ENCODE results near the gene TPH1.

TPH1 gene

DNA sequence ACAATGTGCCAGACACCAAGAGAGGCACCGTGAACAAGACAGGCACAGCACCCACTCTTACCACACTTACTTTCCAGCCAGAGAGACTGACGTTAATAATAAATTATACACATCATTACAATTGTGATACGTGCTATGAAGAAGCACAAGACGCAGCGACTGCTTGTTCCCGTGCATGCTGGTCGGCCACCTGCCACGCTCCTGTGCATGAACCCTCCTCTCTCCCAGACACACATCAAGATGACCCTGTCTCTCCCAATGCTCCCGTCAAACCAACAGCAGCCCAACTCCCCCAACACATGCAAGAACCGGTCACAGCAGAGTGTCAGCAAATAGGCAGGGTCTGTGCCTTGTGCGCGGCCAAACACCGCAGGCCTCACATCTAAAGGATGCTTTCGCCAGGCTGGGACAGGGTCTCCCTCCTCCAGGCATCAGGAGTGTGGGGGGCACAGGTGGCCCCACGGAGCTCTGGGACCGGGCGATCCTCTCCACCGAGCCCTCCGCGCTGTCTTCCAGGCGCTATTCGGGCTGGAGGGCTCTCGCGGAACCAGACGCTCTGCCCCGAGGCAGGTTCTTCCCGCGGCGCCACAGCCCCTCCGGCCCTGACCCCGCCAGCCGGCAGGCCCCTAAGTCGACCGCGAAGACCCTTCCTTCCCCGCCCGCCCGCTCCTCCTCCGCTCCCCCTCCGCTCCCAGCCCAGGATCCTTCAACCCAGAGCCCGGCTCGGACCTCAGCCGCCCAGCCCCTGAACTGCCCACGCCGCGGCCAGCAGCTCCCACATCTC lies 33.8 kb downstream of the TPH1 start:
- Histone ChIP-seq H4K91ac (ENCODE audit: low read length) (no peak overlapping the region), H3K4me1 (ENCODE audit: control insufficient read depth, insufficient read depth, low read depth, low read length) (peaks cover 9% of the 10 kb centered on the region), H2BK12ac (ENCODE audit: low read length in 2 of 2) (peak overlapping the region in 1 of 2 experiments; percentile 34), H3K27ac (ENCODE audit: low read length, poor library complexity, severe bottlenecking) (peak overlapping the region; percentile 2), H3K18ac (ENCODE audit: low read depth in 1 of 2, low read length in 2 of 2) (peak overlapping the region; percentile 19 to 67), H3K4me3 (ENCODE audit: insufficient read depth in 1 of 2, low read depth in 1 of 2, low read length in 2 of 2) (peak overlapping the region; percentile 68 to 97), H2AFZ (ENCODE audit: low read depth, low read length) (peak overlapping the region; percentile 99), H4K8ac (ENCODE audit: low read length) (peak overlapping the region; percentile 85), H3K4me2 (ENCODE audit: low read length, poor library complexity, severe bottlenecking) (peak overlapping the region; percentile 67), H3K23ac (ENCODE audit: low read length in 2 of 2) (peak overlapping the region in 1 of 2 experiments; percentile 59), H2BK5ac (ENCODE audit: low read depth, low read length, poor library complexity, severe bottlenecking) (no peak overlapping the region), H3K36me3 (ENCODE audit: control insufficient read depth in 1 of 2, insufficient read depth in 2 of 2, low read depth in 1 of 2, low read length in 2 of 2) (no peaks in the 10 kb centered on the region), H3K9ac (ENCODE audit: low read length) (peak overlapping the region; percentile 92), H3K4ac (ENCODE audit: low read depth in 1 of 2, low read length in 2 of 2) (peak overlapping the region in 1 of 2 experiments; percentile 67), H3K14ac (ENCODE audit: low read length in 2 of 2) (peak overlapping the region in 1 of 2 experiments; percentile 94), H2AK5ac (ENCODE audit: low read length, severe bottlenecking) (no peak overlapping the region), H3K9me3 (ENCODE audit: control insufficient read depth, low read length) (no peaks in the 10 kb centered on the region), H3K79me1 (replicated peaks; ENCODE audit: low read length, poor library complexity, severe bottlenecking) (peaks cover 18% of the 10 kb centered on the region), H2BK120ac (ENCODE audit: low read depth, low read length) (no peak overlapping the region), H2BK15ac (ENCODE audit: low read depth, poor library complexity, severe bottlenecking) (peak overlapping the region; percentile 26), H3K27me3 (ENCODE audit: control insufficient read depth in 1 of 2, insufficient read depth in 1 of 2, low read length in 2 of 2) (peaks cover 0 to 4% of the 10 kb centered on the region in 2 experiments)
- WGBS, result 9% methylated on average over 40 of the region's 46 CpGs
- peak; percentile 39 for DNase-seq

DNA sequence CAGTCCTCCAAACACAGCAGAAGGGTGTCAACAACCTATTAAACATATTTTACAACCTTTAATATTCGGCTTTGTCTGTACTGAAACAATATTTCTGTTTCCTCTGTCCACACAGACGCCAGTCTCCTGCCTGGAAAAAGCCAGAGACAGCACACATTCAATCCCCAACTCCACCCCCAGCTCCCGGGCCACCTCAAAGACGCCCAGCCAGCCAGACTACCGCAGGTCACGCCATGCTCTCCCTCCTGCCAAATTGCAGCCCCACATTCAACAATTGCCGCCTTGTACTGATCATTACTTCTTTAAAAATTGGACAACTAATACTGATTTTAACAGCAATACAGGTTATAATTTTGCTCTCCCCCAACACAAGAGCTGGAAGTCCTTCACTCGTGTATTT lies 34.4 kb downstream of the TPH1 start:
- Histone ChIP-seq H2BK120ac (ENCODE audit: low read depth, low read length) (no peak overlapping the region), H2BK15ac (ENCODE audit: low read depth, poor library complexity, severe bottlenecking) (no peak overlapping the region), H3K36me3 (ENCODE audit: control insufficient read depth in 1 of 2, insufficient read depth in 2 of 2, low read depth in 1 of 2, low read length in 2 of 2) (no peaks in the 10 kb centered on the region), H2AK5ac (ENCODE audit: low read length, severe bottlenecking) (no peak overlapping the region), H3K14ac (ENCODE audit: low read length in 2 of 2) (no peak overlapping the region), H3K9ac (ENCODE audit: low read length) (no peak overlapping the region), H3K27ac (ENCODE audit: low read length, poor library complexity, severe bottlenecking) (no peak overlapping the region), H2BK5ac (ENCODE audit: low read depth, low read length, poor library complexity, severe bottlenecking) (no peak overlapping the region), H3K79me1 (replicated peaks; ENCODE audit: low read length, poor library complexity, severe bottlenecking) (peaks cover 18% of the 10 kb centered on the region), H3K18ac (ENCODE audit: low read depth in 1 of 2, low read length in 2 of 2) (no peak overlapping the region), H3K4me2 (ENCODE audit: low read length, poor library complexity, severe bottlenecking) (no peak overlapping the region), H3K9me3 (ENCODE audit: control insufficient read depth, low read length) (no peaks in the 10 kb centered on the region), H3K4me3 (ENCODE audit: insufficient read depth in 1 of 2, low read depth in 1 of 2, low read length in 2 of 2) (peak overlapping the region in 1 of 2 experiments; percentile 97), H3K27me3 (ENCODE audit: control insufficient read depth in 1 of 2, insufficient read depth in 1 of 2, low read length in 2 of 2) (peaks cover 0 to 4% of the 10 kb centered on the region in 2 experiments), H2AFZ (ENCODE audit: low read depth, low read length) (no peak overlapping the region), H3K4ac (ENCODE audit: low read depth in 1 of 2, low read length in 2 of 2) (no peak overlapping the region), H2BK12ac (ENCODE audit: low read length in 2 of 2) (no peak overlapping the region), H4K8ac (ENCODE audit: low read length) (no peak overlapping the region), H3K23ac (ENCODE audit: low read length in 2 of 2) (no peak overlapping the region), H3K4me1 (ENCODE audit: control insufficient read depth, insufficient read depth, low read depth, low read length) (peaks cover 9% of the 10 kb centered on the region), H4K91ac (ENCODE audit: low read length) (no peak overlapping the region)
- WGBS, result 89% methylated on average over 8 of the region's 8 CpGs
- no peak for DNase-seq

DNA sequence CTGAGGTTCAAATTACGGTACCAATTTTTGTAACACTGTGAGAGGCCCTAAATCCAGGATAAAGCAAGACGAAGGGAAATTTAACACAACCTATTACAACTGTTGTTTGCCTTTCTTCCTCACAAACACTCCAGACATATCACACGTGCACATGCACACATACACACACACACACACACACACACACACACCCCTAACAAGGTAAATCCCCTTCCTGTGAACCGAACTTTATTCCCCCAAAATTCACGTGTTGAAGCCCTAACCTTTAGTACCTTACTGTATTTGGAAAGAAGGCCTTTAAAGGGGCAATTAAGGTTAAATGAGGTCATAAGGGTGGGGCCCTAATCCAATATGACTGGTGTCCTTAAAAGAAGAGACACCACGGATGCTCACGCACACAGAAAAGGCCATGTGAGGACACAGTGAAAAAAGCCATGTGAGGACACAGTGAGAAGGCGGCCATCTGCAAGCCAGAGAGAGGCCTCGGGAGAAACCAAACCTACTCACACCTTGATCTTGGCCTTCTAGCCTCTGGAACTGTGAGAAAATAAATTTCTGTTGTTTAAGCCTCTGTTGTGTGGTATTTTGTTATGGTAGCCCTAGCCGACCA lies 35.0 kb downstream of the TPH1 start:
- 96% methylated on average over 6 of the region's 10 CpGs for WGBS
- Histone ChIP-seq H2BK5ac (ENCODE audit: low read depth, low read length, poor library complexity, severe bottlenecking) (no peak overlapping the region), H4K91ac (ENCODE audit: low read length) (no peak overlapping the region), H3K4me2 (ENCODE audit: low read length, poor library complexity, severe bottlenecking) (no peak overlapping the region), H3K36me3 (ENCODE audit: control insufficient read depth in 1 of 2, insufficient read depth in 2 of 2, low read depth in 1 of 2, low read length in 2 of 2) (peaks cover 0 to 4% of the 10 kb centered on the region in 2 experiments), H3K27me3 (ENCODE audit: control insufficient read depth in 1 of 2, insufficient read depth in 1 of 2, low read length in 2 of 2) (peaks cover 0 to 4% of the 10 kb centered on the region in 2 experiments), H3K4me1 (ENCODE audit: control insufficient read depth, insufficient read depth, low read depth, low read length) (peaks cover 9% of the 10 kb centered on the region), H3K14ac (ENCODE audit: low read length in 2 of 2) (no peak overlapping the region), H2BK120ac (ENCODE audit: low read depth, low read length) (no peak overlapping the region), H3K23ac (ENCODE audit: low read length in 2 of 2) (no peak overlapping the region), H3K9me3 (ENCODE audit: control insufficient read depth, low read length) (no peaks in the 10 kb centered on the region), H2BK15ac (ENCODE audit: low read depth, poor library complexity, severe bottlenecking) (no peak overlapping the region), H2AFZ (ENCODE audit: low read depth, low read length) (no peak overlapping the region), H3K4ac (ENCODE audit: low read depth in 1 of 2, low read length in 2 of 2) (no peak overlapping the region), H3K4me3 (ENCODE audit: insufficient read depth in 1 of 2, low read depth in 1 of 2, low read length in 2 of 2) (no peak overlapping the region), H2AK5ac (ENCODE audit: low read length, severe bottlenecking) (no peak overlapping the region), H2BK12ac (ENCODE audit: low read length in 2 of 2) (no peak overlapping the region), H3K9ac (ENCODE audit: low read length) (no peak overlapping the region), H3K18ac (ENCODE audit: low read depth in 1 of 2, low read length in 2 of 2) (no peak overlapping the region), H3K27ac (ENCODE audit: low read length, poor library complexity, severe bottlenecking) (no peak overlapping the region), H4K8ac (ENCODE audit: low read length) (no peak overlapping the region), H3K79me1 (replicated peaks; ENCODE audit: low read length, poor library complexity, severe bottlenecking) (peaks cover 18% of the 10 kb centered on the region)
- peak; percentile 6 for DNase-seq

DNA sequence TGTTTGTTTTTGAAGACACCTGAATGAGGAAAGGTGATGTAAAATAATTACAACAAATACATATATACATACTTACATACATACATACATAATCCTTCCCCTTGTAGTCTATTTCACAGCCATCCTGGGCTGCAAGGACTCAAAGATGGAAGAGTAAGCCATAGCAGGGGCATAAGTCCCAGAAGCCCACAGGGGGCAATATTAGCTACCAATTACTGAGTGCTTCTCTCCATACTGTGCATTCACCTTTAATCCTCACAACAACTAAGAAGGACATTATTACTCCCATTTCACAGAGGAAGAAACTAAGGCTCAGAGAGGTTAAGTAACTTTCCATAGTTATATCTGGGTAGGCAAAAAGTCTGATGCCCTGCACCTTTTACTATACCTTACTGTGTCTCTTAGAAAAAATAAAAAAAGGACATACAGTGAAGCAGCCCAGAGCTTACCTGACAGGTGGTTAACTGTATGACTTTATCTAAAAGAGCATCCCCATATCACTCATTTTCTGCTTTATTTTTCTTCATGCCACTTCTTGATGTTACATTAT lies 35.9 kb downstream of the TPH1 start:
- H3K4me1 ChIP-seq (ENCODE audit: control insufficient read depth, insufficient read depth, low read depth, low read length), result peaks cover 9% of the 10 kb centered on the region
- H2BK12ac ChIP-seq (ENCODE audit: low read length in 2 of 2), result no peak overlapping the region
- DNase-seq, result no peak
- H3K79me1 ChIP-seq (replicated peaks; ENCODE audit: low read length, poor library complexity, severe bottlenecking), result peaks cover 18% of the 10 kb centered on the region
- H3K14ac ChIP-seq (ENCODE audit: low read length in 2 of 2), result no peak overlapping the region
- H3K36me3 ChIP-seq (ENCODE audit: control insufficient read depth in 1 of 2, insufficient read depth in 2 of 2, low read depth in 1 of 2, low read length in 2 of 2), result peaks cover 3 to 11% of the 10 kb centered on the region in 2 experiments
- H2AFZ ChIP-seq (ENCODE audit: low read depth, low read length), result no peak overlapping the region
- H3K27me3 ChIP-seq (ENCODE audit: control insufficient read depth in 1 of 2, insufficient read depth in 1 of 2, low read length in 2 of 2), result peaks cover 0 to 4% of the 10 kb centered on the region in 2 experiments
- H2BK5ac ChIP-seq (ENCODE audit: low read depth, low read length, poor library complexity, severe bottlenecking), result no peak overlapping the region
- no peak overlapping the region for H4K8ac ChIP-seq (ENCODE audit: low read length)
- no peak overlapping the region for H3K4me2 ChIP-seq (ENCODE audit: low read length, poor library complexity, severe bottlenecking)
- H3K23ac ChIP-seq (ENCODE audit: low read length in 2 of 2), result no peak overlapping the region
- H3K27ac ChIP-seq (ENCODE audit: low read length, poor library complexity, severe bottlenecking), result no peak overlapping the region
- no peak overlapping the region for H3K18ac ChIP-seq (ENCODE audit: low read depth in 1 of 2, low read length in 2 of 2)
- H3K9ac ChIP-seq (ENCODE audit: low read length), result no peak overlapping the region
- no peak overlapping the region for H4K91ac ChIP-seq (ENCODE audit: low read length)
- no peaks in the 10 kb centered on the region for H3K9me3 ChIP-seq (ENCODE audit: control insufficient read depth, low read length)
- no peak overlapping the region for H2BK120ac ChIP-seq (ENCODE audit: low read depth, low read length)
- no peak overlapping the region for H3K4ac ChIP-seq (ENCODE audit: low read depth in 1 of 2, low read length in 2 of 2)
- no peak overlapping the region for H2BK15ac ChIP-seq (ENCODE audit: low read depth, poor library complexity, severe bottlenecking)
- H2AK5ac ChIP-seq (ENCODE audit: low read length, severe bottlenecking), result no peak overlapping the region
- no peak overlapping the region for H3K4me3 ChIP-seq (ENCODE audit: insufficient read depth in 1 of 2, low read depth in 1 of 2, low read length in 2 of 2)

All from mesenchymal stem cell (in vitro differentiated cells and primary cell).